ENCODE data around the gene RANBP3. TPM values are rescaled to one million over a fixed set of nuclear protein-coding genes. Genes with fewer than 3 reads are reported as not detected.
"Not testable (repeated sequence)": the region's sequence is repeated elsewhere in the genome, so short reads cannot be mapped to it uniquely, and the experiment has no call there.

RANBP3 gene
- total and polyA plus RNA-seq, 4 donors: 33.6 to 67.7 (median 54.9) TPM

GRCh38 chr19:5880196-5880595, 97.7 kb downstream of the RANBP3 start:
- 39 to 41% methylated on average over 6 of the region's 6 CpGs for WGBS, 2 donors
- peaks cover 0 to 5% (median 0%) of the 10 kb centered on the region in 3 donors for H3K27me3 ChIP-seq (ENCODE audit: control insufficient read depth in 3 of 3, insufficient read depth in 3 of 3, low read length in 2 of 3)

GRCh38 chr19:5877882-5878281, 100.1 kb downstream of the RANBP3 start:
- Histone ChIP-seq H3K36me3 (ENCODE audit: control insufficient read depth in 4 of 4, insufficient read depth in 4 of 4, low read length in 4 of 4) (no peaks in the 10 kb centered on the region), H3K4me3 (no peak overlapping the region), H3K27ac (ENCODE audit: low read depth in 1 of 2, low read length in 1 of 2) (no peak overlapping the region), H3K9ac (ENCODE audit: insufficient read depth in 1 of 2, low read length in 2 of 2) (no peak overlapping the region), H3K27me3 (ENCODE audit: control insufficient read depth in 3 of 3, insufficient read depth in 3 of 3, low read length in 2 of 3) (peaks cover 0 to 5% (median 0%) of the 10 kb centered on the region in 3 donors), H3K9me3 (ENCODE audit: control insufficient read depth in 4 of 4, insufficient read depth in 3 of 4, low read length in 3 of 4) (no peaks in the 10 kb centered on the region), H3K4me1 (ENCODE audit: control insufficient read depth in 5 of 5, insufficient read depth in 5 of 5, low read length in 5 of 5) (peaks cover 0 to 6% (median 3%) of the 10 kb centered on the region in 5 donors)
- TF ChIP-seq CTCF (IDR thresholded peaks at IDR 0.05; ENCODE audit: control extremely low read depth, extremely low read depth): no peak
- DNase-seq: no peak
- ATAC-seq (ENCODE audit: insufficient read depth, low FRiP score): no peak
- 86 to 88% methylated on average over 9 of the region's 9 CpGs for WGBS, 2 donors

More at GRCh38 chr19:5880196-5880595, 97.7 kb downstream of the RANBP3 start:
- no peaks in the 10 kb centered on the region for H3K9me3 ChIP-seq (ENCODE audit: control insufficient read depth in 4 of 4, insufficient read depth in 3 of 4, low read length in 3 of 4)
- H3K36me3 ChIP-seq (ENCODE audit: control insufficient read depth in 4 of 4, insufficient read depth in 4 of 4, low read length in 4 of 4): no peaks in the 10 kb centered on the region
- H3K4me1 ChIP-seq (ENCODE audit: control insufficient read depth in 5 of 5, insufficient read depth in 5 of 5, low read length in 5 of 5): peaks cover 0 to 6% (median 3%) of the 10 kb centered on the region in 5 donors
- no peak for TF ChIP-seq CTCF (IDR thresholded peaks at IDR 0.05; ENCODE audit: control extremely low read depth, extremely low read depth)
- DNase-seq (no peak), ATAC-seq (ENCODE audit: insufficient read depth, low FRiP score) (no peak)
- H3K4me3 ChIP-seq: no peak overlapping the region
- H3K27ac ChIP-seq (ENCODE audit: low read depth in 1 of 2, low read length in 1 of 2): no peak overlapping the region
- no peak overlapping the region for H3K9ac ChIP-seq (ENCODE audit: insufficient read depth in 1 of 2, low read length in 2 of 2)

GRCh38 chr19:5877427-5877826, 100.5 kb downstream of the RANBP3 start:
- no peaks in the 10 kb centered on the region for H3K9me3 ChIP-seq (ENCODE audit: control insufficient read depth in 4 of 4, insufficient read depth in 3 of 4, low read length in 3 of 4)
- peaks cover 0 to 6% (median 3%) of the 10 kb centered on the region in 5 donors for H3K4me1 ChIP-seq (ENCODE audit: control insufficient read depth in 5 of 5, insufficient read depth in 5 of 5, low read length in 5 of 5)
- ATAC-seq (ENCODE audit: insufficient read depth, low FRiP score) (no peak), DNase-seq (no peak)
- H3K4me3 ChIP-seq: no peak overlapping the region
- 83 to 87% methylated on average over 8 of the region's 8 CpGs for WGBS, 2 donors
- peaks cover 0 to 5% (median 0%) of the 10 kb centered on the region in 3 donors for H3K27me3 ChIP-seq (ENCODE audit: control insufficient read depth in 3 of 3, insufficient read depth in 3 of 3, low read length in 2 of 3)
- H3K27ac ChIP-seq (ENCODE audit: low read depth in 1 of 2, low read length in 1 of 2): no peak overlapping the region
- TF ChIP-seq CTCF (IDR thresholded peaks at IDR 0.05; ENCODE audit: control extremely low read depth, extremely low read depth): no peak
- H3K36me3 ChIP-seq (ENCODE audit: control insufficient read depth in 4 of 4, insufficient read depth in 4 of 4, low read length in 4 of 4): no peaks in the 10 kb centered on the region
- H3K9ac ChIP-seq (ENCODE audit: insufficient read depth in 1 of 2, low read length in 2 of 2): no peak overlapping the region

GRCh38 chr19:5874496-5874895, 103.4 kb downstream of the RANBP3 start:
- H3K4me3 ChIP-seq; H3K9me3 ChIP-seq (ENCODE audit: control insufficient read depth in 4 of 4, insufficient read depth in 3 of 4, low read length in 3 of 4); H3K27ac ChIP-seq (ENCODE audit: low read depth in 1 of 2, low read length in 1 of 2); ATAC-seq (ENCODE audit: insufficient read depth, low FRiP score); H3K4me1 ChIP-seq (ENCODE audit: control insufficient read depth in 5 of 5, insufficient read depth in 5 of 5, low read length in 5 of 5); H3K9ac ChIP-seq (ENCODE audit: insufficient read depth in 1 of 2, low read length in 2 of 2); H3K27me3 ChIP-seq (ENCODE audit: control insufficient read depth in 3 of 3, insufficient read depth in 3 of 3, low read length in 2 of 3); H3K36me3 ChIP-seq (ENCODE audit: control insufficient read depth in 4 of 4, insufficient read depth in 4 of 4, low read length in 4 of 4); DNase-seq: not testable (repeated sequence)
- 81 to 85% methylated on average over 7 of the region's 7 CpGs for WGBS, 2 donors

Data from lung (tissue), 12 donors.